Liver (tissue), 9 donors: ENCODE results near the gene NUBPL. TPM values are rescaled to one million over a fixed set of nuclear protein-coding genes. Genes with fewer than 3 reads are reported as not detected.

Experiments used
- DNase-seq: peaks from one replicate; pipeline ENCODE4 v3.0.0-alpha.2; 2017; ENCODE audit warnings: low spot score
- H3K27ac ChIP-seq, 2 donors: one replicate each; pipeline ENCODE4 v1.7.0; 2013; ENCODE audit warnings: inconsistent platforms in 2 of 2, low read length in 2 of 2, control low read depth in 1 of 2, low read depth in 1 of 2, mild to moderate bottlenecking in 1 of 2
- H3K27me3 ChIP-seq, 4 donors: one replicate each; pipeline versions ENCODE4 v1.6.1 to v1.7.0; 2013; ENCODE audit warnings: low read length in 3 of 4, inconsistent platforms in 1 of 4, mild to moderate bottlenecking in 1 of 4, moderate library complexity in 1 of 4; ENCODE audit not compliant: control insufficient read depth in 4 of 4, insufficient read depth in 4 of 4
- H3K36me3 ChIP-seq, 4 donors: one replicate each; pipeline versions ENCODE4 v1.6.1 to v1.7.0; 2013; ENCODE audit warnings: low read length in 3 of 4, mild to moderate bottlenecking in 3 of 4, low read depth in 1 of 4, moderate library complexity in 1 of 4; ENCODE audit not compliant: control insufficient read depth in 4 of 4, insufficient read depth in 3 of 4
- H3K4me1 ChIP-seq, 4 donors: one replicate each; pipeline versions ENCODE4 v1.6.1 to v1.7.0; 2013; ENCODE audit warnings: low read length in 3 of 4, mild to moderate bottlenecking in 3 of 4, moderate library complexity in 1 of 4; ENCODE audit not compliant: control insufficient read depth in 4 of 4, insufficient read depth in 4 of 4
- H3K4me3 ChIP-seq, 3 donors: one replicate each; pipeline versions ENCODE4 v1.6.1 to v1.7.0; 2013; ENCODE audit warnings: low read length in 3 of 3, control low read depth in 1 of 3, low read depth in 1 of 3, mild to moderate bottlenecking in 1 of 3
- H3K9ac ChIP-seq, 2 donors: one replicate each; pipeline ENCODE4 v1.7.0; 2013; ENCODE audit warnings: low read length in 2 of 2, mild to moderate bottlenecking in 2 of 2, moderate library complexity in 2 of 2, control low read depth in 1 of 2, low read depth in 1 of 2
- H3K9me3 ChIP-seq, 4 donors: one replicate each; pipeline versions ENCODE4 v1.6.1 to v1.7.0; 2013; ENCODE audit warnings: low read length in 3 of 4; ENCODE audit not compliant: control insufficient read depth in 4 of 4
- CTCF ChIP-seq: fragments of 150-350 bp; IDR thresholded peaks from 2 replicates; pipeline ENCODE4 v1.5.1; 2017; ENCODE audit warnings: improper control_type of control experiment, low read depth, low read length; ENCODE audit not compliant: missing input control
- FOXA1 ChIP-seq: IDR thresholded peaks from 2 replicates; pipeline ENCODE4 v1.6.1; 2016; ENCODE audit warnings: antibody characterized with exemption
- FOXA2 ChIP-seq: IDR thresholded peaks from 2 replicates; pipeline ENCODE4 v1.6.1; 2016; ENCODE audit warnings: antibody characterized with exemption
- GABPA ChIP-seq, 2 donors: IDR thresholded peaks in 1 of 2; conservative IDR thresholded peaks in 1 of 2; 2 replicates each; pipeline ENCODE4 v1.6.1; 2016; ENCODE audit warnings: antibody characterized with exemption in 2 of 2, mild to moderate bottlenecking in 1 of 2, moderate library complexity in 1 of 2
- HNF4G ChIP-seq: IDR thresholded peaks from 2 replicates; pipeline ENCODE4 v1.6.1; 2016; ENCODE audit warnings: antibody characterized with exemption
- JUND ChIP-seq, 2 donors: IDR thresholded peaks; 2 replicates each; pipeline ENCODE4 v1.6.1; 2016; ENCODE audit warnings: antibody characterized with exemption in 2 of 2
- MAX ChIP-seq: IDR thresholded peaks from 2 replicates; pipeline ENCODE4 v1.6.1; 2016; ENCODE audit warnings: antibody characterized with exemption
- NR2F2 ChIP-seq: IDR thresholded peaks from 2 replicates; pipeline ENCODE4 v1.6.1; 2016; ENCODE audit warnings: antibody characterized with exemption
- RAD21 ChIP-seq, 2 donors: IDR thresholded peaks; 2 replicates each; pipeline ENCODE4 v1.6.1; 2016; ENCODE audit warnings: antibody characterized with exemption in 2 of 2, mild to moderate bottlenecking in 2 of 2
- REST ChIP-seq: IDR thresholded peaks from 2 replicates; pipeline ENCODE4 v1.6.1; 2016; ENCODE audit warnings: antibody characterized with exemption, mild to moderate bottlenecking
- RXRA ChIP-seq, 2 donors: IDR thresholded peaks; 2 replicates each; pipeline ENCODE4 v1.6.1; 2017 to 2018; ENCODE audit warnings: antibody characterized with exemption in 2 of 2, mild to moderate bottlenecking in 1 of 2
- SP1 ChIP-seq: IDR thresholded peaks from 2 replicates; pipeline ENCODE4 v1.6.1; 2018; ENCODE audit warnings: antibody characterized with exemption, mild to moderate bottlenecking
- TAF1 ChIP-seq: conservative IDR thresholded peaks from 2 replicates; pipeline ENCODE4 v1.6.1; 2016; ENCODE audit warnings: antibody characterized with exemption, mild to moderate bottlenecking
- YY1 ChIP-seq: IDR thresholded peaks from 2 replicates; pipeline ENCODE4 v1.6.1; 2016; ENCODE audit warnings: antibody characterized with exemption, mild to moderate bottlenecking
- ZBTB33 ChIP-seq: IDR thresholded peaks from 2 replicates; pipeline ENCODE4 v1.6.1; 2016; ENCODE audit warnings: antibody characterized with exemption
- WGBS: extraction: QIAGEN DNeasy Blood & Tissue Kit; methylation state at CpG from one replicate; pipeline ENCODE4 v1.1.7; 2013; 5-methylcytosine and 5-hydroxymethylcytosine counted together
- polyA plus RNA-seq, 2 donors: library from polyadenylated mRNA; stranded (reverse) in 1 of 2; unstranded in 1 of 2; fragments of 200-250 nt in 1 of 2; fragments of >200 nt in 1 of 2; fragmentation: Nextera tagmentation in 1 of 2; extraction: Ambion mirVana in 1 of 2; gene quantifications; one replicate each; pipeline versions ENCODE4 v1.2.1 to v1.2.3, GENCODE V29; 2013 to 2015
- total RNA-seq, 2 donors: library from RNA; depleted of rRNA; stranded (reverse); fragments of >200 nt; gene quantifications; one replicate each; pipeline ENCODE4 v1.2.3, GENCODE V29; 2014
- donor health status: healthy.
- donor health status: healthy.
- donor health status: healthy.
- donor health status: healthy.
- donor health status: healthy.

The NUBPL gene
- total and polyA plus RNA-seq, 4 donors = 4.2 to 9.3 (median 6.7) TPM

GRCh38 chr14:31897581-31898186, 336.5 kb downstream of the NUBPL start:
- 81% methylated on average over 4 of the region's 4 CpGs for WGBS

GRCh38 chr14:31898838-31899528, 337.8 kb downstream of the NUBPL start:
- no peaks in the 10 kb centered on the region for H3K4me1 ChIP-seq
- H3K9ac ChIP-seq = no peak overlapping the region
- no peak overlapping the region for H3K4me3 ChIP-seq
- H3K9me3 ChIP-seq = no peaks in the 10 kb centered on the region
- TF ChIP-seq JUND (IDR thresholded peaks at IDR 0.05) = no peak
- no peak for TF ChIP-seq GABPA (IDR thresholded peaks at IDR 0.05 in 1 of 2, conservative IDR thresholded peaks at IDR 0.05 in 1 of 2)
- TF ChIP-seq SP1 = no peak
- no peak for TF ChIP-seq FOXA1
- no peak for TF ChIP-seq NR2F2
- no peak for TF ChIP-seq TAF1
- no peak for TF ChIP-seq RXRA (IDR thresholded peaks at IDR 0.05)
- no peak for TF ChIP-seq CTCF
- TF ChIP-seq RAD21 (IDR thresholded peaks at IDR 0.05) = no peak
- TF ChIP-seq YY1 = no peak
- no peak for TF ChIP-seq MAX
- no peak for TF ChIP-seq REST
- no peak for TF ChIP-seq ZBTB33
- no peak for TF ChIP-seq FOXA2
- no peak for TF ChIP-seq HNF4G
- no peaks in the 10 kb centered on the region for H3K36me3 ChIP-seq
- H3K27ac ChIP-seq = no peak overlapping the region
- no peak for DNase-seq
- no peaks in the 10 kb centered on the region for H3K27me3 ChIP-seq

More at GRCh38 chr14:31897581-31898186, 336.5 kb downstream of the NUBPL start:
- Histone ChIP-seq H3K27ac (no peak overlapping the region), H3K9ac (no peak overlapping the region), H3K36me3 (no peaks in the 10 kb centered on the region), H3K27me3 (no peaks in the 10 kb centered on the region), H3K4me3 (no peak overlapping the region), H3K4me1 (no peaks in the 10 kb centered on the region), H3K9me3 (no peaks in the 10 kb centered on the region)
- no peak for DNase-seq
- TF ChIP-seq HNF4G (no peak), RAD21 (IDR thresholded peaks at IDR 0.05) (peak in 1 of 2 donors; percentile 17)
